GM21717 (cell line): ENCODE measurements around the gene RNLS.

Experiments used
- ATAC-seq: cut with Tn5 transposase; IDR thresholded peaks from one replicate; pipeline ENCODE4 v1.9.1; 2021; ENCODE audit warnings: mild to moderate bottlenecking, moderate library complexity; ENCODE audit not compliant: unreplicated experiment

The RNLS gene

DNA sequence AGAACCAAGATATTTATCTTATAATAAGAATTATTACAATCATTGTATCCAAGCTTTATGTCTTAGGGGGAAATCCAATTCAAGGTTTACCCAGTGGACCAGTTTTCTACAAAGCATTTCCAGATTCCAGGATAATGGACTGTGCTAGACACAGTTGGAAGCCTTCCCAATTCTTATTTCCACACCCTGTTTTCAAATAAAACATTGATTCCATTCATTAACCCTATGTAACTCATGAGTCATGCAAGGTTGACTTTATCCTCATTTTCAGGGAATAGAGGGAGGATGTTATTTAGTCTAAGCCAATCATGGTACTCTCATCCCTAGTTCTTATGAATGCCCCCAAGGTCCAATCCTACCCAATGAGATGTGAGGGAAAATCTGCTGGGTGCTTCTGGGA lies 145.7 kb downstream of the RNLS start:
- no peak for ATAC-seq

- no peak for ATAC-seq
These were observed 149.4 kb downstream of the RNLS start for GRCh38 chr10:88433565-88434186.

DNA sequence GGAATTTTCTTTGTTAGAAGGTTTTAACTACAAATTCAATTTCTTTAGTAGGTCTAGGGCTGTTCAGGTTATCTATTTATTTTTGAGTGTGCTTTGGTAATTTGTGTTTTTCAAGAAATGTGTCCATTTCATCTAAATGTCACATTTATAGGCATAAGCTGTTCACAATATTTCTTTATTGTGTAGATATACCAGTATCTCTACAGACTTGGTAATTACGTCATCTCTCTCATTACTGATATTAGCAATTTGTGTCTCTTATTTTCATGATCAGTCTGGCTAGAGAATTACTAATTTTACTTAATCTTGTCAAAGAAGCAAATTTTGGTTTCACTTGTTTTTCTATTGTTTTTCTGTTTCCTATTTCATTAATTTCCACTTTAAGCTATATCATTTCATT lies 152.0 kb downstream of the RNLS start:
- ATAC-seq = no peak

DNA sequence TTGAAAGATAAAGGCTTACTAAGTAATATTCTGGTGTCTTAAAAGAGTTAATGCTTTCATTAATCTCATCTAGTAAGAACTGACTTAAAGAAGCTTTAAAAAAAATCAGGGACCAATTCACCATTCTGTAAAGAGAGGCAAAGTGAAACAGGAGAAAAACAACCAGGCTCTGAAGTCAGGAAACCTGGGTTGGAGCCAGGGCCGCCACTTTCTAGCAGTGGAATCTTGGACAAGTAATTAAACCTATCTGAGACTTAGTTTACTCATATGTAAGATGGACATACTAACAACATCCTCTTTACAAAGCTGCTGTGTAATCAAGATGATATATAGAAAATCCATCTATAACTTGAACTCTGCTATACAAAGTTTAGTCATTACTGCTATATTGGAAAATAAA lies 154.1 kb downstream of the RNLS start:
- no peak for ATAC-seq

DNA sequence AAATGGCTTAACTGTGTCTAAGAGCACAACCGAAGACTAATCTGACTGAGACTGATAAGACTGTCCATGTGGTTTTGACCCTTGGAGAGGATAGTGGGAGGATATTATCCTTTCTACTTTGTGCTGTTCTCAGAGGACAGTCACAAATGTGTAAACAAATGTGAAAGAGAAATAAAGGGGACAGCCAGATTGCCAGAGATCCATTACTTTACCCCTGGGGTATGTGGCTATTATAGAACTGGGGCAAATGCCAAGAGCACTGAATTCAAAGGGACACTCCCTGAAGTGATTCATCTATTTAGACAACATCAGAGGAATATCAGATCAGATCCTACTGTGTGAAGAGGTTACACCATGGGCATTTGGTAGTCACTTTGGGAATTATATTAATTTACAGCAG lies 154.7 kb downstream of the RNLS start:
- no peak for ATAC-seq

DNA sequence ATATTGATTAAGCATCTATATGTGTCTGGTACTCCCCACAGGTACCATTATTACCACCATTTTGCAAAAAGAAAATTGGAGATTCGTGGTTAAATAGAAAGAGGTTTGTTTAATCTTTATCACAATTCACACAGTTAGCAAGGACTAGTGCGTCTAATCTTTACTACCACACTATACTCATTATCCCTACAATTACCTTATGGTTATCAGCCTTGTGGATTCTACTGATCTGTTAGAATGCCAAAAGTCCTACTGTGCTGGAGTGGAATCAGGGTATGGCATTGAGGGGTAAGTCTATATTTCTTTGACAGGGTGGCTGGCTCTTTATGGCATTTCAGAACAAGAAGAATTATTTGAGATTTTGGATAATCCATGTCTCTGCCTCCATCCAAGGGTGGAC lies 156.1 kb downstream of the RNLS start:
- no peak for ATAC-seq

- ATAC-seq = no peak
These were observed 158.2 kb downstream of the RNLS start for GRCh38 chr10:88424881-88425280.

DNA sequence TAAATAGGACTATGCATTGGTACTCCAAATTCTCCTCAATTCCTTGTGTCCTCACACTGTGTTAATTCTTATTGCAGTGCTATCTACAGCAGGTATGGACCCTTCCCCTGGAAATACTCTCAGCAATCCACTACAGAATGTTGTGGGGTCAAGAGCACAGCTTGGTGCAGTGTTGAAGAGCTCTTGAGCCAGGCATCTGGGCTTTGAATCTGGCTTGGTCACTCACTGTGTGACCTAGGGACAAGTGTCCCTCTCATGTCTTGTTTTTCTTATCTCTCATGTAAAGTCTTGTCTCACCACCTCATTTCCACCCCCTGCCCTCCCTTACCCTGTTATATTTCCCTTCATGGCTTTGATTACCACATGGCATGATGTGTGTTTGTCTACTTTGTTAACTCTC lies 159.4 kb downstream of the RNLS start:
- no peak for ATAC-seq

- ATAC-seq = no peak
These were observed 161.5 kb downstream of the RNLS start for GRCh38 chr10:88421590-88421989.

- no peak for ATAC-seq
These were observed 164.2 kb downstream of the RNLS start for GRCh38 chr10:88418871-88419270.

DNA sequence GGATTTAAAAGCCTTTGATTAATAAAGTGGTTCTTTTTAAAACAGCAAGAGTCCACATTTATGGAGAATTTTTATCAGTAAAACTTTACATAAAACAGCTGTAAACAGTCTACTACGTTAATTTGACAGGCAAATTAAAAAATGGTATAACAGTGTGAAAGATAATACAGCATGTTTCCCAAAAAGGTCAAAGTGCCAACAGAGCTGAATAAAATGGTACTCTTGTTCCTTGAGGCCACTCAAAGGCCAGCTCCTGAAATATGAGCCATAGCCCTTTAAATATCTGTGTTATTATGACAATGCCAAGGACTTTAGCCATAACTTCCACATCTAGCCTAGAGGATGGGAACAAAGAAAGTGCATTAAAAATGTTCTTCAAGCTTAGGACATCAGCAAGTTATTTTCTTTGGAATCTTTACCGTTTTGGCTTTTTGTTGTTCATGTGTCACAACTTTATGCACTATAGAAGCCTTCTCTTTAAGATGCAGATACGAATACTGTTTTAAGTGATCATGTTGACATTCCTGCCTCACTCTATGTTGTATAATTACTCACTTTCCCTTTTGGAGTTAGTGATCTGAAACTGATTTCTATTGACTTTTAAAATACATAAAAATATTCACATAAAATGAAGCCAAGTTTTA lies 165.6 kb downstream of the RNLS start:
- ATAC-seq = no peak

DNA sequence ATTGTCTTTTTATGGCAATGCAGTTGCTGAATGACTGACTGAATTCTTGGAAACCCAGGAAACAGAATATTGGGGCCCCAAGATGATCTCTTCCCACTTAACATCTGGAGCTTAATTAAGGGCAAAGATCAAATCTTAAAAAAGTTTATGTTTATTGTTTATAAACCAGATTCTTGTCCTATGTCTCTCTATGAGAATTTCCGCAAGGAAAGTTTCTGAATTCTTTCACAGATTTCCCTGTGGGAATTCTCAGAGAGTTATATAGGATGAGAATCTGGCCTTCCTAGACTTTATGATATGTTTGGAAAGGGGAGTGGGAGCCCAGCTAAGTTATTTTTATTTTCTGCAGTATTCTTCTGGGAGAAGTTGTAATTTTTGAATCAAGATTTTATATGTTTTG lies 166.3 kb downstream of the RNLS start:
- ATAC-seq = no peak

DNA sequence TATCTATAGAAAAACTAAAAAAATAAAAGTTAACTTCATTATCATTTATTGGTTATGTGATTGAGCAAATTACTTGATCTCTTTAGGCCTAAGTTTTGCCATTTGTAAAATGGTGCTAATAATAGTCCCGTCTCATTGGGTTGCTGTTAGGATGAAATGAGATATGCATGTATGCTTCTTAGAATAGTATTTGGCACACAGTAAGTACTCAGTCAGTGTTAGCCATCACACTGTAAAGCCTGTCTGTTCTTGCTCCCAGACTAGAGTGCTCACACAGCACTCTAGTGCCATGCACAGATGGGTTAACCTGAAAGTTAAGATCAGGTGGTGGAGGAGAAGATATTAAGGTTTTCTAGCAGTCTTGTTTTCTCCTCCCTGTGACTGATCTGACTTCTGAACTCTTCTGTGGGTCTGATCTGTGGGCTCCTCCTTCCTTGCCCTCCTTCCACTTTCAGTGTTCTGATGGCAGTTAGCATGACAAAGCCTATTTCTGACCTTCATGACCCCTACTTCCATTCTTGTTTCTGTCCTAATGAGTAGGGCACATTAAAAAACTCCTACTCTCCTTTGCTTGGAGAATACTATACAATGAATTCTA lies 167.5 kb downstream of the RNLS start:
- ATAC-seq = no peak

DNA sequence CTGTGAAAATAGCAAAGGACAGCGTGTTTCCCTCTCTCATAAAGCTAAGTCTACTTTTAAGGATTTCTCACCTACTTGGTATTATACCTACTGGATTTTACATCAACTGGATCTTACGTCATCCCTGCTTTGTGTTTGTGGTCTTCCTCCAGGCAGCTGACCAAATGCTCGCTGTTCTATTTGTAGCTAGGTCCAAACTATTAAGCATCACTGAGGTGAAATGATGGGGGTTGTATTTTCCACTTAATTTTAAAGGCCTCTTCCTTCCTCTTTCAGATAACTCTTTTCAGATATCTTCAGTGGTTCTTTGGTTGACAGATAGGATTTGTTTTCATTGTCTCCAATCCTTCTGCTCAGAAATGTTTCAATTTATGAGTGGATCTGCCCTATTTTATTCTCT lies 169.7 kb downstream of the RNLS start:
- no peak for ATAC-seq

DNA sequence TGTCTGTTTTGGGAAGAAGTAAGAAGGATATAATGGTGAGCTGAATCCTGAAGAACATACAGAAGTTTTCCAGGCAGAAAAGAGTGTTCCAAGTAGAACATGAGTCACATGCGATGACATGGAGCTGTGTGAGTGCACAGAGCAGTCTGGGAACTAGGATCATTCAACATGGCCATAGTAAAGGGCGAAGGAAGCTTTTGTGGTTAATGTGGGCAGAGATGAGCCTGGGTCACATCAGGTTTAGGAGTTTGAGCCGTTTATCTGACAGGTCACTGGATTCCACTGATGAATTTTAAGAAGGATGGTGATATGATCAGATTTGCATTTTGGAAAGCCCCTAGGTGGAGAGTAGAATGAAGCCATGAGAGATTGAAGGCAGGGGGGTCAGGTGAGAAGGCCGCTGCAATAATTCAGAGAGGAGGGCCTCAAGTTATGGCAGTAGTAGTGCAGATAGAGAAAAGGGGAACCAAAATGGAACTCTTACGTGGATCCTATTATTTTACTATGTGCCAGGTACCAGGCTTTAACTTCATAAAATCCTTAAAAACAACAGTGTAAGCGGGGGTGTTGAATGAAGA lies 171.3 kb downstream of the RNLS start:
- no peak for ATAC-seq

GRCh38 chr10:88409824-88410223 lies 173.3 kb downstream of the RNLS start:
- no peak for ATAC-seq

- no peak for ATAC-seq
These were observed 173.9 kb downstream of the RNLS start for GRCh38 chr10:88409236-88409635.

GRCh38 chr10:88408096-88408495 lies 175.0 kb downstream of the RNLS start:
- no peak for ATAC-seq

- ATAC-seq = no peak
These were observed 179.0 kb downstream of the RNLS start for GRCh38 chr10:88404133-88404532.

GRCh38 chr10:88401671-88402347 lies 181.3 kb downstream of the RNLS start:
- no peak for ATAC-seq

GRCh38 chr10:88399240-88399639 lies 183.9 kb downstream of the RNLS start:
- ATAC-seq = no peak

DNA sequence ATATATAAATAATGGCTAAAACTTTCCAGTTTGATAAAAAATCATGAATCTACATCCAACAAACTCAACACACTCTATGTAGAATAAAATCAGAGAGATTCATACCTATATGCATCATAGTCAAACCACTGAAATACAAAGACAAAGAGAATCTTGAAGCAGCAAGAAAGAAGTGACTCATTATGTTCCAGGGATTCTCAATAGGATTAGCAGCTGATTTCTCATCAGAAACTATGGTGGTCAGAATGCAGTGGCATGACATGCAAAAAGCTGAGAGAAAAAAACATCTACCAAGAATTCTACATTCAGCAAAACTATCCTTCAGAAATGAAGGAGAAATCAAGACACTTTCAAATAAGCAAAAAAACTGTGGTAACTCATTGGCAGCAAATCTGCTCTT lies 187.4 kb downstream of the RNLS start:
- no peak for ATAC-seq
